ENCODE data around the gene SELENBP1. TPM values are rescaled to one million over a fixed set of nuclear protein-coding genes. Genes with fewer than 3 reads are reported as not detected.

The SELENBP1 gene
- total and polyA plus RNA-seq, 9 of the 15 experiments (the other 6 are each of a cell fraction or from before 2014, with no cell fraction given): 25.8 to 81.2 (median 47.1) TPM

DNA sequence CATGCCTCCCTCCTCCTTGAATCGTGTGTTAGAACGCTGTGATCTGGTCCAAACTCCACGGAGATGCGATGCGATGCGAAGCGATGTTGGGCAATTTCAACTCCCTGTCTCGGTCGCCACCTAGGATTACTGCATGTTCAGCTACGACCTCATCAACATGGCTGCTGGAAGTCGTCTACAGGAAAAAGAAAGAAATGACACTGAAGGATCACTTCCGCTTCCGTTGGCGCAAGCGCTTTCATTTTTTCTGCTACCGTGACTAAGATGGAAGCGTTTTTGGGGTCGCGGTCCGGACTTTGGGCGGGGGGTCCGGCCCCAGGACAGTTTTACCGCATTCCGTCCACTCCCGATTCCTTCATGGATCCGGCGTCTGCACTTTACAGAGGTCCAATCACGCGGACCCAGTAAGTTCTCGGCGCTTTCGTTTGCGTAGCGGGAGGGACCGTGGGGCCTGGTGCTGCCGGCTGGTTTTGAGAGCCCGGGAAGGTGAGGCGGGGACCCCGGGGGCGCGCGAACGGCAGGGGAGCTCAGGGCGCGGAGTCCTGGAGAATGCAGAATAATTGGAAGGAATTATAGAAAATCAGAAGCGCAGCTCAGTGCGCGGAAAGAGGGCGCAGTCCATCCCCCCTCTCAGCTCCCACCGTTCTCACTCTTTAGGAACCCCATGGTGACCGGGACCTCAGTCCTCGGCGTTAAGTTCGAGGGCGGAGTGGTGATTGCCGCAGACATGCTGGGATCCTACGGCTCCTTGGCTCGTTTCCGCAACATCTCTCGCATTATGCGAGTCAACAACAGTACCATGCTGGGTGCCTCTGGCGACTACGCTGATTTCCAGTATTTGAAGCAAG, 27.0 kb upstream of the SELENBP1 start, which contains the start of gene PSMB4 (continued):
- TF ChIP-seq ZNF639 (CRISPR knock-in tag; conservative IDR thresholded peaks at IDR 0.05 in 1 of 2, IDR thresholded peaks at IDR 0.05 in 1 of 2) (peak in 1 of 2 experiments; percentile 54; a peak in 1 of 4 replicates), ZNF263 (CRISPR knock-in tag; IDR thresholded peaks at IDR 0.05; ENCODE audit: borderline replicate concordance) (0 out of 2 replicates have a peak, but pooled peaks have one; percentile 16), TBP (optimal IDR thresholded peaks at IDR 0.05; ENCODE audit: low read depth, low read length) (peak; percentile 92), SNIP1 (IDR thresholded peaks at IDR 0.05; ENCODE audit: low read depth) (no peak), C11orf30 (IDR thresholded peaks at IDR 0.05; ENCODE audit: low read depth) (peak; percentile 81), TEAD1 (CRISPR knock-in tag; IDR thresholded peaks at IDR 0.05) (peak in 1 of 2 experiments; percentile 66; a peak in 1 of 4 replicates), KLF16 (IDR thresholded peaks at IDR 0.05) (peak; percentile 13; the same call in 1 of the 2 replicates), IRF9 (tag; IDR thresholded peaks at IDR 0.05) (peak; percentile 34; the same call in 1 of the 2 replicates), SRF (CRISPR knock-in tag; IDR thresholded peaks at IDR 0.05) (peak in 1 of 2 experiments; percentile 5; a peak in 1 of 4 replicates), CTBP1 (IDR thresholded peaks at IDR 0.05; ENCODE audit: borderline replicate concordance) (peak; percentile 82), SIN3B (IDR thresholded peaks at IDR 0.05; ENCODE audit: low read depth) (peak; percentile 77), PKNOX1 (IDR thresholded peaks at IDR 0.05) (peak; percentile 84), ZBTB43 (CRISPR knock-in tag; IDR thresholded peaks at IDR 0.05) (0 out of 2 replicates have a peak, but pooled peaks have one; percentile 39), MAFK (IDR thresholded peaks at IDR 0.05; ENCODE audit: low read length) (peak; percentile 20; the same call in 1 of the 2 replicates), ZNF140 (CRISPR knock-in tag; IDR thresholded peaks at IDR 0.05) (no peak), DACH1 (IDR thresholded peaks at IDR 0.05; ENCODE audit: partially characterized antibody) (no peak), ZNF143 (CRISPR knock-in tag; IDR thresholded peaks at IDR 0.05) (no peak), POLR2H (tag; IDR thresholded peaks at IDR 0.05; ENCODE audit: low read depth) (peak; percentile 66), COPS2 (conservative IDR thresholded peaks at IDR 0.05) (no peak), KAT8 (IDR thresholded peaks at IDR 0.05; ENCODE audit: low read depth) (no peak)
- TF ChIP-seq, protein P1, sequence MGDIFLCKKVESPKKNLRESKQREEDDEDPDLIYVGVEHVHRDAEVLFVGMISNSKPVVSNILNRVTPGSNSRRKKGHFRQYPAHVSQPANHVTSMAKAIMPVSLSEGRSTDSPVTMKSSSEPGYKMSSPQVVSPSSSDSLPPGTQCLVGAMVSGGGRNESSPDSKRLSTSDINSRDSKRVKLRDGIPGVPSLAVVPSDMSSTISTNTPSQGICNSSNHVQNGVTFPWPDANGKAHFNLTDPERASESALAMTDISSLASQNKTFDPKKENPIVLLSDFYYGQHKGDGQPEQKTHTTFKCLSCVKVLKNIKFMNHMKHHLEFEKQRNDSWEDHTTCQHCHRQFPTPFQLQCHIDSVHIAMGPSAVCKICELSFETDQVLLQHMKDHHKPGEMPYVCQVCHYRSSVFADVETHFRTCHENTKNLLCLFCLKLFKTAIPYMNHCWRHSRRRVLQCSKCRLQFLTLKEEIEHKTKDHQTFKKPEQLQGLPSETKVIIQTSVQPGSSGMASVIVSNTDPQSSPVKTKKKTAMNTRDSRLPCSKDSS (IDR thresholded peaks at IDR 0.05; ENCODE audit: low read depth, partially characterized antibody): no peak
